Stimulated activated naive CD8-positive, alpha-beta T cell treated with anti-CD3 and anti-CD28 coated beads, Interleukin-15, Interleukin-2, amounts not matched to agents 100 U/mL and 50 U/mL, for 24 hours (primary cell): Measurements from ENCODE around the gene MVB12B.
"Not testable (repeated sequence)": the region's sequence is repeated elsewhere in the genome, so short reads cannot be mapped to it uniquely, and the experiment has no call there.

ENCODE experiments used
- ATAC-seq: fragments of 150-1000 bp; cut with Tn5 transposase; one replicate; pipeline ENCODE4 v1.10.0; 2021
- DNase-seq: peaks from one replicate; pipeline ENCODE4 v3.0.0; 2021

The MVB12B gene, protein sequence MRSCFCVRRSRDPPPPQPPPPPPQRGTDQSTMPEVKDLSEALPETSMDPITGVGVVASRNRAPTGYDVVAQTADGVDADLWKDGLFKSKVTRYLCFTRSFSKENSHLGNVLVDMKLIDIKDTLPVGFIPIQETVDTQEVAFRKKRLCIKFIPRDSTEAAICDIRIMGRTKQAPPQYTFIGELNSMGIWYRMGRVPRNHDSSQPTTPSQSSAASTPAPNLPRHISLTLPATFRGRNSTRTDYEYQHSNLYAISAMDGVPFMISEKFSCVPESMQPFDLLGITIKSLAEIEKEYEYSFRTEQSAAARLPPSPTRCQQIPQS

GRCh38 chr9:126326228-126327005 is at the start of gene MVB12B:
Gene MVB12B, plus strand, starts transcription at chr9:126326829. Its CDS starts 101 bp downstream, at chr9:126326930.
- ATAC-seq: peak; percentile 59

GRCh38 chr9:126283799-126284465 is 42.7 kb upstream of the MVB12B start:
- no peak for DNase-seq
- ATAC-seq: no peak

More at GRCh38 chr9:126326228-126327005, at the start of gene MVB12B:
- DNase-seq: peak; percentile 60

GRCh38 chr9:126285652-126286051 is 41.0 kb upstream of the MVB12B start:
- ATAC-seq, DNase-seq: not testable (repeated sequence)

GRCh38 chr9:126287166-126287866 is 39.3 kb upstream of the MVB12B start:
- DNase-seq (no peak), ATAC-seq (no peak)

DNA sequence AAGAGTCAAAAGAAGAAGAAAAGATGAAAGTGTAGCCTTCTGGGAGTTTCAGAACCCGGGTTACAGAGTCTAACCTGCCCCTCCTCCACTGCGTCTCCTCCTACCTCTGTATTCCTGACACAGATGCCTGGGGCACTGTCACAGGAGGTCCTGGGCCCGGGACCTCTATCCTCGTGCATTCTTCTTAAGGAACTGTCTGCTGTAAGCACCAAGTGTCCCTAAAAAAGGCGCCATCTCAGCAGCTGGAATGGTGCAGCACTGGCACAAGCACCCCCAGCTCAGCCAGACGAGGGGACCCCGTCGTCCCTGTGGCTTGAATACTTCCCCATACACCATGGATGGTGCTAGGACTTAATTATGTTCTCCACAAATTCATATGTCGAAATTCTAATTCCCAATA is 35.8 kb upstream of the MVB12B start:
- no peak for DNase-seq
- ATAC-seq: no peak

DNA sequence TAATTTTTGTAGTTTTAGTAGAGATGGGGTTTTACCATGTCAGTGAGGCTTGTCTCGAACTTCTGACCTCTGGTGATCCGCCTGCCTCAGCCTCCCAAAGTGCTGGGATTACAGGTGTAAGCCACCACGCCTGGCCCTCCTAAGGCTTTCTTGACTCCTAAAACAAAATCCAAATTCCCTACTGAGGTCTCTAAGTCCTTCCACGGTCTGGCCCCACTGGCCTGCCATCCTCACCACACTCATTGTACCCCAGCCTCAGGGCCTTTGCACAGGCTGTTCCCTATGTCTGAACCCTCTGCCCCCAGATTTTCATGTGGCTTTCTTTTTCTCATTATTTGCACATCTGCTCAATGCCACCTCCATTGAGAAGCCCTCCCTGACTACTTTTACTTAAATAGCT is 34.7 kb upstream of the MVB12B start:
- DNase-seq (no peak), ATAC-seq (no peak)

DNA sequence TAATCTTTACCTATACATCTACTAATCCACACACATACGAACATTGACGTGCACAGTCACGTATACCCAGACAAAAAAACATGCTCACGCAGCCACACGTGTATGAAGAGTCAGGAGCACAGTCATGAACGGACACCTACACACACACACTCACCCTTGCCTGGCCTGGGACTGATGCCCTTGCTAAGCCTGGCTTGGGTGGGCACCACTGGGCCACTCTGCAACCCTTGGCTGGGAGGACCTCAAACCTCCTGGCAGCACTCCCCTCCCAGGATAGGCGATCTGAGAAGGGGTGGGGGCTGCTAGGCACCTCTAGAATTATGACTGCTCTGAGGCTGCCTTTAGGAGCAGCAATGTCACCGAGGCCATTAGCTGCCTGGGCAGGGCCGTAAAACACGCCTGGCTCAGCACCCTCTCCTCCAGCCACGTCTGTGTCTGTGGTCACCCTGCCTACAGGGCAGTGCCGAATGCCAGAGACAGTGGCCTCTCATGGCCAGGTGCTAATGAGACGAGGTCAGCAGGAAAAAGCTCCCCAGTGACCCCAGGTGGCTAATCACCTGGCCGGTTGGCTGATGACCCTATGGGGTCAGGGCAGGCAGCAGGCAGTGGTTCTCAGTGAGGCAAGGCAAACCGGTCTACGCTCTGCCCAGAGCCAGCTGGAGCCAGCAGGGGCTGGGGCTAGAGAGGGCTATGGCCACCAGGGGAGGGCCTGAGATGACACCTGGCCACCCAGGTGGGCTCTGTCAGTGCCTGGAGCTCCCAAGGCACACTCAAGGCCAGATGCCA is 33.7 kb upstream of the MVB12B start:
- ATAC-seq: no peak
- no peak for DNase-seq

- ATAC-seq (no peak), DNase-seq (peak; percentile 23)
These were observed 33.1 kb upstream of the MVB12B start for GRCh38 chr9:126293522-126293889.

- no peak for DNase-seq
- no peak for ATAC-seq
These were observed 32.1 kb upstream of the MVB12B start for GRCh38 chr9:126294331-126295081.

GRCh38 chr9:126295082-126295477 is 31.5 kb upstream of the MVB12B start:
- no peak for DNase-seq
- ATAC-seq: no peak

- DNase-seq: no peak
- no peak for ATAC-seq
These were observed 31.1 kb upstream of the MVB12B start for GRCh38 chr9:126295516-126295915.

- ATAC-seq: no peak
These were observed 30.6 kb upstream of the MVB12B start for GRCh38 chr9:126295936-126296600.

DNA sequence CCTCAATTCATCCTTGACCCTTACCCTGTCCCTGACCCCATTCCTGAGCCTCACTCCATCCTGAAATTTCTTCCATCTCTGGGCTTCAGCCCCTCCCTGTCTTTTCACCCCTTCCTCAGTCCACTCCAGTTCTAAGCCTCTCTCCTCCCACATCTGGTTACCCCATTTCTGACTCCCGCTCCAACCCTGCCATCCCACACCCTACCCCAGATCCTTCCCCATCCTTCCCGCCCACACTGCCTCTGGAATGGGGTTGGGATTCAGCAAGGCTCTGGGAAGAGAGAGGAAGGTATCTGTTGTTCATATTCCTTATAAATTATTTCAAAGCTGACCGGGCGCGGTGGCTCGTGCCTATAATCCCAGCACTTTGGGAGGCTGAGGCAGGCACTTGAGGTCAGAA is 29.9 kb upstream of the MVB12B start:
- no peak for ATAC-seq
- DNase-seq: no peak

More at GRCh38 chr9:126295936-126296600, 30.6 kb upstream of the MVB12B start:
- DNase-seq: no peak

DNA sequence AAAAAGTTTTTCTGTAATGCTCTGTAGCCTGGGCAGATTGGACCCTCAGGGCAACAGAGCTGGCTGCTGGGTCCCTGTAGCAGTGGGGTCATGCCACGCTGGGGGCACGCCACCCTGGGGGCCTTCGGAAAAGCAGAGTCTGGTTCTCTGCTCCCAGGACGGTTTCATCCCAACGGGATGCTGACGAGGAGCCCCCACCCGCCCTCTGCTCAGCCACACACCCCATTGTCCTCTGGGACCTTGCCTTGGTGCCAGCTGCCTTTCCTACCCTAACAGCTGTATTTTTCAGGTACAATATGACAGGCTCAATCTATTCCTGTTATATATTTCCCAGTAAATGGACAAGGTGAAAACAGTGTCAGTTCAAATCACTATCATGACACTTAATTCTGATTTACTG is 29.0 kb upstream of the MVB12B start:
- ATAC-seq: no peak
- DNase-seq: no peak

DNA sequence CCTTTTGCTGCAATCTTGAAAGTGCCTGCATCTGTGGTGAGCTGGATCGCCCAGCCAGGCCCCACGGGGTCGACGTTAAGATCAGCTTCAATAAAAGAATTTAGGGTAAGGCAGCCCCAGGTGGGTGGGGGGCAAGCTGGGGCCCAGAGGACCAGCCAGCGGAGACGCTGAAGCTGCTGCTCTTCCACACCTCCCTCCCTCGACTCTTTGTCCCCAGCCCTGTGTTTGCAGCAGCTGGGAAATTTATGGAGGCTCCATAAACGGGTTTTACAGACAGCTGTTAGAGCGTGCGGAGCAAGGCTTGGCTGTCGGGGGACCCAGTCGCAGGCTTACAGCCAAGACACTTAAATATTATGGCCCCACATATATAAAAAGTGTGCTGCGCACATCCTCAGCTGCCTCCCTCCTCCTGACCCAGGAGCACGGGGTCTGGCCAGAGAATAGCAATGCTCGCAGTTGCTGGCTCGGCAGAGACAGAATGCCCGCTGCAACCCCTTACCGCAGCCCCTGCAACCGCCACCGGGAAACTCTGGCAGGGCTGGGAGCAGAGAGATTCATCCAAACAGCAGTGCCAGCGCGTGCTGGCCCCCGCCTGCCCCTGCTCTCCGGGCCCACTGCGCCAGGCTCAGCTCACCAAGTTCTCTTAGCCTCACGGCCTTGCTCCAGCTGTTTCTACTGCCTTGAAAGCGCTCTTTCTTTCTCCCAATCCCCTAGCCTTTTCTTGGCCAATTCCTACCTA is 28.4 kb upstream of the MVB12B start:
- DNase-seq (no peak), ATAC-seq (no peak)

DNA sequence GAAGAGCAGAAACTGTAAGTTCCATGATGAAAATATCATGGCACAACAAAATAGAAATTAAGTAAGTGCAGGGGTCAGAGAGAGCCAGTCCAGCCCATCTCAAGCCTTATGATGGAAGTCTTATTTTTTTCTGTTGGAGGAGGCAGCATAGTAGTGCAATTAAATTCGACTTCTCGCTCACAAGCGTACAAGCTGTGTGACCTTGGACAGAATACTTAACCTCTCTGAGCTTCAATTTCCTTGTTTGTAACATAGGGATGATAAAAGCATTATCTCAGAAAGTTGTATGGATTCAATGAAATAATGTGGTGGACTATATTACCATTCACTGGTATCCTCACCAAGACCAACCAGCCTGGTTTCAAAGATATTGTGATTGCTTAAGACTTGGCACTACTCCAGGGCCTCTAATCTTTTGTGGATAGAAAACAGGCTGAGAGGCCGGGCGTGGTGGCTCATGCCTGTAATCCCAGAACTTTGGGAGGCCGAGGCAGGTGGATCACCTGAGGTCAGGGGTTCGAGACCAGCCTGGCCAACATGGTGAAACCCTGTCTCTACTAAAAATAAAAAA is 26.8 kb upstream of the MVB12B start:
- DNase-seq (no peak), ATAC-seq (no peak)

- no peak for ATAC-seq
- DNase-seq: no peak
These were observed 25.4 kb upstream of the MVB12B start for GRCh38 chr9:126301196-126301595.

DNA sequence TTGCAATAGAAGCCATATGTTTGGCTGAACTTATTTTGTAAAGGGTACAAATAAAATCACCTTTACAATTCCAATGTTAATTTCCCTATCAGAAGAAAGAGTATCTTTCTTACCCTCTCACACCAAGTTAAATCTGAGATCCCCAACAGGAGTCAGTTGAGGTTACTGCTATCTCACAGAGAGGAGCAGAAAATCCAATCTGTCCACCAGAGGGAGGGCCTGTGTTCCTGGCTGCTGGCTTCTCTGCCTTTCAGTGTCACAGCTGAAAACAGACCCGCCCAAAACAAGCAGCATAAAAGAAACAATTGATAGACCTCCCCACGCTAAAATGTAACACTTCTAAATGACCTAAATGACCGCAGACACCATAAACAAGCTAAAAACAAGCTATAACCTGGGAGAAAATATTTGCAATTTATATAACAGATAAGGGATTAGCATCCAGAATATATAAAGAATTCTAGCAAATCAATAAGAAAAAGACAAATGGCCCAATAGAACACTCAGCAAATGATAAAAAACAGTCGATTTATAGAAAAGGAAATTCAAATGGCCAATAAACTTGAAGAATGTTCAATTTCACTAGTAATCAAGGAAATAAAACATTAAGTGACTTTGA is 24.5 kb upstream of the MVB12B start:
- no peak for ATAC-seq
- DNase-seq: peak; percentile 27

GRCh38 chr9:126302730-126303129 is 23.9 kb upstream of the MVB12B start:
- no peak for DNase-seq
- no peak for ATAC-seq
